Lower leg skin (tissue), 4 donors: ENCODE results near the gene KHDC4. TPM values are rescaled to one million over a fixed set of nuclear protein-coding genes. Genes with fewer than 3 reads are reported as not detected.

Source experiments
- DNase-seq, 2 donors: peaks; one replicate each; pipeline ENCODE4 v3.0.0-alpha.2; 2019; ENCODE audit warnings: low spot score in 2 of 2
- H3K4me3 ChIP-seq: fragments of 200-600 bp; sonication (generic); 2 replicates; pipeline ENCODE4 v1.5.1; 2017; ENCODE audit warnings: mild to moderate bottlenecking, low read depth; ENCODE audit not compliant: poor library complexity, severe bottlenecking
- POLR2A ChIP-seq, 2 donors: fragments of 450-650 bp; IDR thresholded peaks; one replicate each; pipeline ENCODE4 v1.6.1; 2016 to 2017; ENCODE audit warnings: antibody characterized with exemption in 2 of 2, mild to moderate bottlenecking in 1 of 2, moderate library complexity in 1 of 2
- WGBS, 2 donors: methylation state at CpG; one replicate each; pipeline ENCODE4 v1.1.5; 2018; 5-methylcytosine and 5-hydroxymethylcytosine counted together
- intact Hi-C: fragments of 100-400 bp; cut with DNase I; formaldehyde crosslinking; loops from one replicate; pipeline ENCODE4 v1.15.0; 2023; ENCODE audit warnings: low total_unique reads
- total RNA-seq, 4 donors: library from RNA; depleted of rRNA; stranded (reverse); fragments of >200 nt; gene quantifications; one replicate each; pipeline ENCODE4 v1.1.0, GENCODE V29; 2016
- TF ChIP-seq, protein P1 (sequence below), 3 donors: fragments of 450-650 bp; IDR thresholded peaks; one replicate each; pipeline ENCODE4 v1.5.1; 2016; ENCODE audit warnings: antibody characterized with exemption in 3 of 3, mild to moderate bottlenecking in 3 of 3, moderate library complexity in 2 of 3

Gene KHDC4
- total RNA-seq, 4 donors from 2014 or later, result 32.7 to 96.0 (median 45.5) TPM

DNA sequence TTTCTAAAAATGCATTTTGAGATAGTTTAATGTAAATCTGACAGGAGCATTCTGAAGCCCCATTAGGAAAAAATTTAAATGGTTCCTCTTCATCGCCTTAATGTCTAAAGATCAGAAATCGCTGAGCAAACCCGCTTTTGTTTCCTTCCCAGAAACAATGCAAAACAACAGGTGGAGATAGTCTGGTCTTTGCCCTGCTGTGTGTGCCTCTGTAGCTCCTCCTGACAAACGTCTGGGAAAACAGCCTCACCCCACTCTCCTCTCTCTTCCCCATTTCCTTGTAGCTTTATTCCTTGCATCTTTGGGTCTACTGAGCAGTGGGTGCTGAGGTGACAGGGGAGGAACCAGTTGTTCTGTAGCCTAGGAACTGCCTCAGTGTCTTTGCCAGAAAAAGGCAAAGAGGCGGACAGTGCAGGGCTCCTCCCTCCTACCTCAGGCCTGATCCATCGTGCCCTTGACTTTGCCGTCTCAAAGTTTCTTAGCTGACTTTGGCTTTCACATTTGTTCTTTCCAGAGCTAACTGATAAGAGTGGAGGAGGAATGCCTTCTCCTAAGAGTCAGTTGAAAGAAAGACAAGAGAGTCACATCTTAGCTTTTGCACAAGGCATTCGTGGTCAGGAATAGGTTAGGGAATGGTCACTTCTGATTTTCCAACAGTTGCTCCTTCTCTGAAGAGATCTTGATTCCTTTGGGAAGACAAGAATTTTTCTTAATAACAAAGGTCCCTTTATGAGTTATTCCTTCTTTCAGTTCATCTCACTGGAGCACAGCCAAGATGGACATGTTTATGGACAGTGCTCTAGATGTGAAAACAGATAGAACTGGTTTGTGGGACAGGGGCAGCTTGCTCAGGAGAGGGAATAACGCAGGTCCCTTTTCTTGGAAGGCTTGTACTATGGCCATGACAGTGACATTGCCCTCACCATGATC lies 49.9 kb downstream of the KHDC4 start:
- DNase-seq, result peak in 1 of 2 donors; percentile 58
- intact Hi-C loops, result no loop called here
- no peak for TF ChIP-seq POLR2A (IDR thresholded peaks at IDR 0.05)
- TF ChIP-seq, protein P1, sequence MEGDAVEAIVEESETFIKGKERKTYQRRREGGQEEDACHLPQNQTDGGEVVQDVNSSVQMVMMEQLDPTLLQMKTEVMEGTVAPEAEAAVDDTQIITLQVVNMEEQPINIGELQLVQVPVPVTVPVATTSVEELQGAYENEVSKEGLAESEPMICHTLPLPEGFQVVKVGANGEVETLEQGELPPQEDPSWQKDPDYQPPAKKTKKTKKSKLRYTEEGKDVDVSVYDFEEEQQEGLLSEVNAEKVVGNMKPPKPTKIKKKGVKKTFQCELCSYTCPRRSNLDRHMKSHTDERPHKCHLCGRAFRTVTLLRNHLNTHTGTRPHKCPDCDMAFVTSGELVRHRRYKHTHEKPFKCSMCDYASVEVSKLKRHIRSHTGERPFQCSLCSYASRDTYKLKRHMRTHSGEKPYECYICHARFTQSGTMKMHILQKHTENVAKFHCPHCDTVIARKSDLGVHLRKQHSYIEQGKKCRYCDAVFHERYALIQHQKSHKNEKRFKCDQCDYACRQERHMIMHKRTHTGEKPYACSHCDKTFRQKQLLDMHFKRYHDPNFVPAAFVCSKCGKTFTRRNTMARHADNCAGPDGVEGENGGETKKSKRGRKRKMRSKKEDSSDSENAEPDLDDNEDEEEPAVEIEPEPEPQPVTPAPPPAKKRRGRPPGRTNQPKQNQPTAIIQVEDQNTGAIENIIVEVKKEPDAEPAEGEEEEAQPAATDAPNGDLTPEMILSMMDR (IDR thresholded peaks at IDR 0.05), result no peak
- 72% methylated on average over 9 of the region's 9 CpGs for WGBS, 2 donors
- no peak overlapping the region for H3K4me3 ChIP-seq

DNA sequence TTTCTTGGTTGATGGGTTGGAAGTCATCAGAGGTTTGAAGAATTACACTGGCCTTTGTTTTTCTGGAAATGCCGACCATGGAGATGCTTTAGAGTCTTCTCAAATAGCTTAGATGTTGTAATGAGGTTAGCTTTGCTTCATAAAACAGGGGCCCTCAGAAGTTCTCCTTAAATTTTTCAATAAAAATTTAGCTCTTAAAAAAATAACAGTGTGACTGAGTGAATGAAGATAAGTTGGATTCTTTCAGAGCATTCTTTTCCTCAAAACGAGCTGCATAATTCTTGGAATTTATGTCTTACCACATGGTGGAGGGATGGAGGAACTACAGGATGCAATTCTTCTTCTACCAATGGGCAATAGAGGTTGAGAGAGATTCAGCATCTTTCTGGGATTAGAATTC lies 51.4 kb downstream of the KHDC4 start:
- 71 to 76% methylated on average over 2 of the region's 2 CpGs for WGBS, 2 donors
- H3K4me3 ChIP-seq, result no peak overlapping the region
- intact Hi-C loops, result no loop called here
- TF ChIP-seq POLR2A (IDR thresholded peaks at IDR 0.05), result no peak
- TF ChIP-seq, protein P1 (IDR thresholded peaks at IDR 0.05), result no peak
- no peak for DNase-seq

DNA sequence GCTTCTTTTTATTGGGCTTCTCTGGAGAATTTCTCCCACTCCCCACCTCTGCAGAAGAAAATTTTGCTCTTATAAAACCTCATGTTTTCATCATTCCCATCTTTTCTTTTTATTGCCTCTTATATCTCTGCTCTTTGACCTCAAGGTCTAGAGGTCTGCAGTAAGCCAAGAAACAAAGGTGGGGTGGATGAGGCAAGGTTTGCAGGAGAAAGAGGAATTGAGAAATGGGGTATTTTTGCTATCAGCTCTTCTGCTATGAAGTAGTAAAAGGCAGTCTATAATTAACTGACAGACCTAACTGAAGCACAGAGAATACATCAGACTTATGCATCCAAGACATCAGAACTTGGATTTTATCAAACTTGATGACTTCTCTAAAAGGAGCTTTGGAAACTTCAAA lies 52.0 kb downstream of the KHDC4 start:
- TF ChIP-seq, protein P1 (IDR thresholded peaks at IDR 0.05), result no peak
- TF ChIP-seq POLR2A (IDR thresholded peaks at IDR 0.05), result no peak
- intact Hi-C loops, result no loop called here
- no peak overlapping the region for H3K4me3 ChIP-seq
- DNase-seq, result no peak

DNA sequence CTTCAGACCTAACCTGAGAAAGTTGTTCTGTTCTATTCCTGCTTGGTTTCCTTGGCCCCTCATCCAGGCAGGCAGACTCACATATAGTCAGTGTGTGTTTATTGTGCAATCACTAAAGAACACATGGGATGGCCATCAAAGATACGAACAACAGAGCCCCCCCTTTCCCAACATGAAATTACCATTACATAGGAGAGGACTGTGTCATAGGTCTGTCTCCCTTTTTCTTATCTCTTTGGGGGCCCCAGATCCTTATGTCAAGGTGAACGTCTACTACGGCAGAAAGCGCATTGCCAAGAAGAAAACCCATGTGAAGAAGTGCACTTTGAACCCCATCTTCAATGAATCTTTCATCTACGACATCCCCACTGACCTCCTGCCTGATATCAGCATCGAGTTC lies 53.3 kb downstream of the KHDC4 start:
- H3K4me3 ChIP-seq, result no peak overlapping the region
- peak in 1 of 2 donors; percentile 2 for DNase-seq
- WGBS, 2 donors, result 91 to 93% methylated on average over 6 of the region's 6 CpGs
- TF ChIP-seq, protein P1 (IDR thresholded peaks at IDR 0.05), result no peak
- no peak for TF ChIP-seq POLR2A (IDR thresholded peaks at IDR 0.05)
- intact Hi-C loops, result no loop called here

DNA sequence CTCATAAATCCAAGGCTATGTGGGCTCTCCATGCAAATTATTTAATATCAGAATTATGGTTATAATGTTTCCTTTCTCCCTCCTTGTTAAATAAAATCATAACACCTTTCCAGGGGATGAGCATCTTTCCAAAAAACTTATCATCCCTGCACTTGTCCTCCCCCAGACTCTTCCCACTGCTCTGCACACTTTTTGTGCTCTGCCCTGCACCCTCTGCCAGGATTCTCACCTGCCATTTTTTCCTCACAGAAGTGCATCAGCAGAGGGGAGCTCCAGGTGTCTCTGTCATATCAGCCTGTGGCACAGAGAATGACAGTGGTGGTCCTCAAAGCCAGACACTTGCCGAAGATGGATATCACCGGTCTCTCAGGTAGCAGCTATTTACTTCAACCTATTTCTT lies 54.0 kb downstream of the KHDC4 start:
- WGBS, 2 donors, result 94 to 98% methylated on average over 2 of the region's 2 CpGs
- TF ChIP-seq, protein P1 (IDR thresholded peaks at IDR 0.05), result no peak
- TF ChIP-seq POLR2A (IDR thresholded peaks at IDR 0.05), result no peak
- intact Hi-C loops, result no loop called here
- peak in 1 of 2 donors; percentile 25 for DNase-seq
- no peak overlapping the region for H3K4me3 ChIP-seq
